ENCODE results near the gene ZNF883.
"Not testable (repeated sequence)": the region's sequence is repeated elsewhere in the genome, so short reads cannot be mapped to it uniquely, and the experiment has no call there.

The ZNF883 gene

GRCh38 chr9:113011911-113012381, at the start of gene ZNF883:
TSS of gene ZNF883 (minus strand) at chr9:113012192.
- in situ Hi-C loops (cut with MboI; ENCODE audit: low sequenced_read_pairs) = no loop called here

GRCh38 chr9:113061072-113061850, 49.3 kb upstream of the ZNF883 start:
- in situ Hi-C loops (cut with MboI; ENCODE audit: low sequenced_read_pairs) = not testable (repeated sequence)

GRCh38 chr9:113059581-113060284, 47.7 kb upstream of the ZNF883 start:
- in situ Hi-C loops (cut with MboI; ENCODE audit: low sequenced_read_pairs) = not testable (repeated sequence)

- in situ Hi-C loops (cut with MboI; ENCODE audit: low sequenced_read_pairs) = no loop called here
These were observed 45.2 kb upstream of the ZNF883 start for GRCh38 chr9:113057193-113057592.

GRCh38 chr9:113056191-113057106, 44.5 kb upstream of the ZNF883 start, which contains the start of gene ZFP37:
TSS of gene ZFP37 (minus strand) at chr9:113056724. CDS start at chr9:113056688, 36 bp downstream.
- in situ Hi-C loops (cut with MboI; ENCODE audit: low sequenced_read_pairs) = no loop called here

GRCh38 chr9:113042884-113043657, 31.1 kb upstream of the ZNF883 start:
- in situ Hi-C loops (cut with MboI; ENCODE audit: low sequenced_read_pairs) = no loop called here

- in situ Hi-C loops (cut with MboI; ENCODE audit: low sequenced_read_pairs) = no loop called here
These were observed 14.2 kb upstream of the ZNF883 start for GRCh38 chr9:113026200-113026599.

GRCh38 chr9:113018247-113018646, 6.3 kb upstream of the ZNF883 start:
- in situ Hi-C loops (cut with MboI; ENCODE audit: low sequenced_read_pairs) = no loop called here

- in situ Hi-C loops (cut with MboI; ENCODE audit: low sequenced_read_pairs) = no loop called here
These were observed 500 bp upstream of the ZNF883 start for GRCh38 chr9:113012492-113012891.

GRCh38 chr9:113005777-113006176, 6.2 kb downstream of the ZNF883 start:
- in situ Hi-C loops (cut with MboI; ENCODE audit: low sequenced_read_pairs) = no loop called here

GRCh38 chr9:112997236-112997941, 14.6 kb downstream of the ZNF883 start:
- in situ Hi-C loops (cut with MboI; ENCODE audit: low sequenced_read_pairs) = no loop called here

GRCh38 chr9:112971415-112971814, 40.6 kb downstream of the ZNF883 start:
- in situ Hi-C loops (cut with MboI; ENCODE audit: low sequenced_read_pairs) = no loop called here

- in situ Hi-C loops (cut with MboI; ENCODE audit: low sequenced_read_pairs) = no loop called here
These were observed 41.1 kb downstream of the ZNF883 start for GRCh38 chr9:112970939-112971338.

GRCh38 chr9:112969730-112970129, 42.3 kb downstream of the ZNF883 start:
- in situ Hi-C loops (cut with MboI; ENCODE audit: low sequenced_read_pairs) = no loop called here

- in situ Hi-C loops (cut with MboI; ENCODE audit: low sequenced_read_pairs) = no loop called here
These were observed 56.4 kb downstream of the ZNF883 start for GRCh38 chr9:112955550-112955949.

- in situ Hi-C loops (cut with MboI; ENCODE audit: low sequenced_read_pairs) = no loop called here
These were observed 66.3 kb downstream of the ZNF883 start for GRCh38 chr9:112945620-112946208.

- in situ Hi-C loops (cut with MboI; ENCODE audit: low sequenced_read_pairs) = no loop called here
These were observed 72.6 kb downstream of the ZNF883 start for GRCh38 chr9:112939418-112939817.

GRCh38 chr9:112933696-112934095, 78.3 kb downstream of the ZNF883 start:
- in situ Hi-C loops (cut with MboI; ENCODE audit: low sequenced_read_pairs) = no loop called here

GRCh38 chr9:112925058-112925641, 86.8 kb downstream of the ZNF883 start:
- in situ Hi-C loops (cut with MboI; ENCODE audit: low sequenced_read_pairs) = no loop called here
